K562 (cell line): ENCODE measurements around the gene OR2S2. TPM values are rescaled to one million over a fixed set of nuclear protein-coding genes. Genes with fewer than 3 reads are reported as not detected.

Source experiments
- ATAC-seq: fragments of 200-7000 bp; cut with Tn5 transposase; 3 replicates; pipeline ENCODE4 v1.9.1; 2020; ENCODE audit warnings: moderate library complexity
- BruUV-seq: library from RNA; stranded (reverse); fragments of 400-500 nt; replicated peaks from 2 replicates; lab custom pipeline; 2021; lab: Mats Ljungman, UMichigan
- CTCF ChIA-PET: fragments of 300-600 bp; formaldehyde crosslinking; extraction: SDS; loops from one replicate; lab custom pipeline; 2021; ENCODE audit warnings: low intra/inter-chr PET ratio; lab: Yijun Ruan, JAX
- POLR2A ChIA-PET: fragments of 300-600, 350-650 bp; sonication (Branson Sonifier 250); formaldehyde crosslinking; extraction: SDS; loops from one replicate; lab custom pipeline; 2021; ENCODE audit warnings: antibody characterized with exemption, inconsistent platforms; lab: Yijun Ruan, JAX
- DNase-seq, 4 experiments: peaks; one replicate each; pipeline versions ENCODE4 v3.0.0 to v3.0.0-alpha.2; 2011 to 2018; ENCODE audit warnings: low spot score in 3 of 4, mixed read lengths in 3 of 4; ENCODE audit errors: extremely low read depth in 1 of 4
- FAIRE-seq: peaks from 2 replicates; lab custom pipeline; 2011; peaks lifted over from hg19 to GRCh38; lab: Jason Lieb, UNC
- H2AFZ ChIP-seq: 2 replicates; pipeline ENCODE4 v1.6.0; 2011; ENCODE audit warnings: low read depth, low read length, control low read depth, inconsistent platforms
- H3K27ac ChIP-seq: fragments of 200-600 bp; 3 replicates; pipeline ENCODE4 v1.8.0; 2011; ENCODE audit warnings: low read depth, mild to moderate bottlenecking, control low read depth, inconsistent platforms, low read length, moderate library complexity, mixed read lengths; ENCODE audit errors: extremely low read depth
- H3K27me3 ChIP-seq, 2 experiments: fragments of 300-600 bp in 1 of 2; 2 replicates in 1 of 2; 3 replicates in 1 of 2; pipeline versions ENCODE4 v1.6.0 to v1.8.0; 2011; ENCODE audit warnings: inconsistent platforms in 2 of 2, low read length in 2 of 2, mild to moderate bottlenecking in 1 of 2, mixed read lengths in 1 of 2, moderate library complexity in 1 of 2; ENCODE audit not compliant: control insufficient read depth in 2 of 2, insufficient read depth in 2 of 2
- H3K36me3 ChIP-seq: fragments of 300-600 bp; 3 replicates; pipeline ENCODE4 v1.8.0; 2011; ENCODE audit warnings: mild to moderate bottlenecking, low read length, inconsistent platforms; ENCODE audit not compliant: control insufficient read depth, insufficient read depth
- H3K4me1 ChIP-seq, 2 experiments: fragments of 200-600 bp in 1 of 2; replicated peaks in 1 of 2; 2 replicates in 1 of 2; 3 replicates in 1 of 2; pipeline versions ENCODE4 v1.5.1 to v1.8.0; 2011; ENCODE audit warnings: inconsistent platforms in 2 of 2, low read length in 2 of 2, mild to moderate bottlenecking in 1 of 2, mixed read lengths in 1 of 2, moderate library complexity in 1 of 2; ENCODE audit not compliant: control insufficient read depth in 2 of 2, insufficient read depth in 2 of 2
- H3K4me2 ChIP-seq: 2 replicates; pipeline ENCODE4 v1.6.1; 2011; ENCODE audit warnings: low read length, control low read depth, inconsistent platforms, mixed read lengths; ENCODE audit not compliant: insufficient read depth
- H3K4me3 ChIP-seq: fragments of 200-600 bp; sonication (generic), shearing (Covaris generic); 2 replicates; pipeline ENCODE4 v1.5.1; 2016; ENCODE audit warnings: control low read depth, inconsistent platforms
- H3K79me2 ChIP-seq: fragments of 200-600 bp; 3 replicates; pipeline ENCODE4 v1.8.0; 2011; ENCODE audit warnings: low read length, inconsistent platforms; ENCODE audit not compliant: control insufficient read depth, insufficient read depth
- H3K9ac ChIP-seq, 2 experiments: 2 replicates each; pipeline versions ENCODE4 v1.6.0 to v1.6.1; 2011; ENCODE audit warnings: low read depth in 2 of 2, low read length in 2 of 2, control low read depth in 1 of 2, inconsistent platforms in 1 of 2, mild to moderate bottlenecking in 1 of 2, mixed read lengths in 1 of 2; ENCODE audit not compliant: insufficient read depth in 1 of 2
- H3K9me1 ChIP-seq: one replicate; pipeline ENCODE4 v1.6.0; 2011; ENCODE audit warnings: inconsistent platforms, mild to moderate bottlenecking, low read length, moderate library complexity; ENCODE audit not compliant: control insufficient read depth, insufficient read depth
- H3K9me3 ChIP-seq: replicated peaks from 2 replicates; pipeline ENCODE4 v1.5.1; 2011; ENCODE audit warnings: low read depth, low read length, inconsistent platforms; ENCODE audit not compliant: control insufficient read depth, insufficient read depth
- H4K20me1 ChIP-seq: replicated peaks from 2 replicates; pipeline ENCODE4 v1.6.1; 2011; ENCODE audit warnings: low read length, inconsistent platforms, mixed read lengths; ENCODE audit not compliant: control insufficient read depth, insufficient read depth
- ARNT ChIP-seq, 2 experiments: fragments of 450-650 bp; IDR thresholded peaks; 2 replicates each; pipeline ENCODE4 v1.6.1; 2016; ENCODE audit warnings: mild to moderate bottlenecking in 1 of 2
- E2F1 ChIP-seq: sonication (generic); formaldehyde crosslinking; IDR thresholded peaks from 2 replicates; pipeline ENCODE4 v1.8.1; 2023; ENCODE audit warnings: mild to moderate bottlenecking, missing genetic modification reagents, moderate library complexity
- GATAD2B ChIP-seq: fragments of 450-650 bp; IDR thresholded peaks from 2 replicates; pipeline ENCODE4 v1.6.1; 2017; ENCODE audit warnings: mild to moderate bottlenecking, borderline replicate concordance
- HIVEP1 ChIP-seq: fragments of 250-450 bp; sonication (Bioruptor Pico); IDR thresholded peaks from 2 replicates; pipeline ENCODE4 v1.4.0; 2020; ENCODE audit warnings: mild to moderate bottlenecking
- KAT7 ChIP-seq: sonication (generic); formaldehyde crosslinking; IDR thresholded peaks from 2 replicates; pipeline ENCODE4 v1.8.0; 2022; ENCODE audit warnings: missing genetic modification reagents, mild to moderate bottlenecking, borderline replicate concordance
- MBD2 ChIP-seq: sonication (generic); IDR thresholded peaks from 2 replicates; pipeline ENCODE4 v1.6.1; 2016; ENCODE audit warnings: low read depth, borderline replicate concordance
- TCFL5 ChIP-seq: fragments of 250-450 bp; sonication (Bioruptor Pico); conservative IDR thresholded peaks from 2 replicates; pipeline ENCODE4 v1.6.1; 2021; ENCODE audit warnings: mild to moderate bottlenecking, moderate library complexity, matching md5 sums
- ZFP30 ChIP-seq: fragments of 250-450 bp; sonication (Bioruptor Pico); IDR thresholded peaks from 2 replicates; pipeline ENCODE4 v1.8.0; 2022; ENCODE audit warnings: moderate library complexity, mild to moderate bottlenecking, inconsistent platforms, borderline replicate concordance
- WGBS: fragments of 100-300 bp; shearing (Covaris generic); methylation state at CpG from one replicate; pipeline ENCODE4 v1.1.6; 2016; ENCODE audit warnings: low coverage, mixed read lengths; ENCODE audit not compliant: insufficient coverage; ENCODE audit errors: missing lambda C conversion rate; 5-methylcytosine and 5-hydroxymethylcytosine counted together
- in situ Hi-C: fragments of 300-500 bp; cut with MboI; formaldehyde crosslinking; loops from 4 replicates; pipeline ENCODE4 v1.15.0; 2018; ENCODE audit warnings: inconsistent platforms, mixed read lengths
- intact Hi-C: fragments of 100-400 bp; cut with micrococcal nuclease; formaldehyde crosslinking; loops from 2 replicates; pipeline ENCODE4 v1.14.2; 2022
- polyA plus RNA-seq, 8 experiments: library from polyadenylated mRNA; depleted of rRNA in 4 of 8; stranded (reverse) in 5 of 8; unstranded in 3 of 8; fragments of >200 nt; fragmentation: Nextera tagmentation in 2 of 8; fragmentation: Illumina TruSeq in 1 of 8; extraction: Ambion mirVana in 2 of 8; extraction: Trizol in 1 of 8; gene quantifications; 2 replicates each; pipeline versions ENCODE4 v1.2.1 to v1.2.3, GENCODE V29; 2011 to 2014; ENCODE audit warnings: inconsistent platforms in 1 of 8, missing spikeins in 1 of 8
- total RNA-seq, 7 experiments: library from RNA; depleted of rRNA in 6 of 7; stranded (reverse); fragments of >200 nt in 6 of 7; fragmentation: Illumina TruSeq in 2 of 7; extraction: Trizol in 2 of 7; gene quantifications; 2 replicates each; pipeline versions ENCODE4 v1.2.1 to v1.2.3, GENCODE V29; 2011 to 2021; ENCODE audit warnings: low replicate concordance in 1 of 7

OR2S2 gene
- total and polyA plus RNA-seq, 9 of the 15 experiments (the other 6 are each of a cell fraction or from before 2014, with no cell fraction given): not detected

DNA sequence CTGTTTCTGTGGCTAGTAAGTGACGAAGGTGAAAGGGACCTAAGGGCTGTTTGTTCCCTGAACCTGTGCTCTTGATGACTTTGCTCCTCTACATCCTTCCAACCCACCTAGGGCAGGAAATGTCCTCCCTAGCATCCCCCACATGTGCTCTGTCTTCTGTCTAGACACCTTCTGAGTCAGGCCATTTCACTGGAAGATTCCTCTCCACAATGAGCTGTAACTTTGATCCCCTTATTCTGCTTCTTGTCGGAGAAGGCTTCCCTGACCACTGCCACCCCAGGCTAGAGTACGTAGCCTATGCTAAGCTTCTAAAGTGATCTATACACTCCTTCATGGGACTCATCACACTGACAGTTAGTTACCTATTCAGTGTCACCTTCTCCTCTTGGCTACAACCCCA, 27.0 kb downstream of the OR2S2 start:
- TF ChIP-seq E2F1 (CRISPR knock-in tag): no peak
- TF ChIP-seq KAT7 (CRISPR knock-in tag): no peak
- TF ChIP-seq HIVEP1 (CRISPR knock-in tag): no peak
- no peak for TF ChIP-seq ZFP30 (CRISPR knock-in tag)
- no peak for TF ChIP-seq MBD2
- TF ChIP-seq TCFL5 (CRISPR knock-in tag): no peak
- no peak for TF ChIP-seq GATAD2B
- no peak for TF ChIP-seq ARNT (IDR thresholded peaks at IDR 0.05)
- Histone ChIP-seq H3K27ac (no peak overlapping the region), H3K9ac (no peak overlapping the region), H3K4me2 (no peak overlapping the region), H3K4me1 (no peaks in the 10 kb centered on the region; a peak in 1 of 5 replicates), H3K9me3 (no peaks in the 10 kb centered on the region), H3K36me3 (no peaks in the 10 kb centered on the region), H2AFZ (peak overlapping the region; percentile 26; the same call in 1 of the 2 replicates), H4K20me1 (no peaks in the 10 kb centered on the region), H3K27me3 (no peaks in the 10 kb centered on the region), H3K9me1 (no peaks in the 10 kb centered on the region), H3K79me2 (no peaks in the 10 kb centered on the region), H3K4me3 (no peak overlapping the region)
- FAIRE-seq (no peak), ATAC-seq (no peak), DNase-seq (no peak)
- intact Hi-C loops: no loop called here
- CTCF ChIA-PET: no interaction called here
- in situ Hi-C loops: no loop called here
- 64% methylated on average over 3 of the region's 3 CpGs for WGBS
- BruUV-seq: no TSS peak
- POLR2A ChIA-PET: interaction anchor here (0.6 kb wide), 2 partner anchors 203 to 211 kb away, joined by 3 to 4 read pairs; no protein-coding TSS in a partner anchor
